ENCODE results near the gene MRGPRX3. TPM values are rescaled to one million over a fixed set of nuclear protein-coding genes. Genes with fewer than 3 reads are reported as not detected.

The MRGPRX3 gene
- total and polyA plus RNA-seq, 4 donors: 0.12 to 0.18 TPM; not detected in 2

DNA sequence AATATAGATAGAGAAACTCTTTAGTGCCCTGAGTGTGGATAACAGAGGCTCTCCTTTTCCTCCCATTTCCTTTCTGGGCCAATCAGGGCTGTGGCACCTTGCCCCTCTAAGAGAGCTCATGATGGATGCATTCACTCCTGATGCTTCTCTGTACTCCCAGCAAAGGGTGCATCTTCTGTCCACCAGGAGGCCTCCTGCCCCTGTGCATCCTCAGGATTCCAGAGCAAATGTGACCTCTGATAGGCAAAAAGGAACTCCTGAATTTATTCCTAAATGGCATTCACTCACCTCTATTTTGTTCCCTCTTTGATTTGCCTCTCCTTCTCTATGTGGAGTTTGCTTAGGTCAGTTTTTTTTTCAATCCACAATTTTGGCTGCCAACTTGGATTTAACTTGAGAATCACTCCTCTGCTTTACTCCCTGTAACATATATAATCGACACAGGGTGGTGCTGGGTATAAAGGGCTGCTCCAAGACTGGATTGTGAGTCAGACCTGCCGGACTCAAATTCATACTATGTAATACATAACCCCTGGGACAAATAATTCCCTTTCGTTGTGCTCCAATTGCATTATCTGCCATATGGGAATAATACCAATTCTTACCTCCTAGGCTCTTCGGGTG is 39.1 kb downstream of the MRGPRX3 start:
- WGBS, 2 donors: 84 to 85% methylated on average over 4 of the region's 4 CpGs
- peak in 2 of 3 donors; percentile 6 to 27 for DNase-seq
- H3K27ac ChIP-seq (ENCODE audit: low read depth in 1 of 2, low read length in 1 of 2): no peak overlapping the region
- H3K9me3 ChIP-seq (ENCODE audit: control insufficient read depth in 4 of 4, insufficient read depth in 3 of 4, low read length in 3 of 4): no peaks in the 10 kb centered on the region
- no peaks in the 10 kb centered on the region for H3K36me3 ChIP-seq (ENCODE audit: control insufficient read depth in 4 of 4, insufficient read depth in 4 of 4, low read length in 4 of 4)
- H3K4me1 ChIP-seq (ENCODE audit: control insufficient read depth in 5 of 5, insufficient read depth in 5 of 5, low read length in 5 of 5): no peaks in the 10 kb centered on the region
- H3K27me3 ChIP-seq (ENCODE audit: control insufficient read depth in 3 of 3, insufficient read depth in 3 of 3, low read length in 2 of 3): no peaks in the 10 kb centered on the region
- TF ChIP-seq, protein P1, sequence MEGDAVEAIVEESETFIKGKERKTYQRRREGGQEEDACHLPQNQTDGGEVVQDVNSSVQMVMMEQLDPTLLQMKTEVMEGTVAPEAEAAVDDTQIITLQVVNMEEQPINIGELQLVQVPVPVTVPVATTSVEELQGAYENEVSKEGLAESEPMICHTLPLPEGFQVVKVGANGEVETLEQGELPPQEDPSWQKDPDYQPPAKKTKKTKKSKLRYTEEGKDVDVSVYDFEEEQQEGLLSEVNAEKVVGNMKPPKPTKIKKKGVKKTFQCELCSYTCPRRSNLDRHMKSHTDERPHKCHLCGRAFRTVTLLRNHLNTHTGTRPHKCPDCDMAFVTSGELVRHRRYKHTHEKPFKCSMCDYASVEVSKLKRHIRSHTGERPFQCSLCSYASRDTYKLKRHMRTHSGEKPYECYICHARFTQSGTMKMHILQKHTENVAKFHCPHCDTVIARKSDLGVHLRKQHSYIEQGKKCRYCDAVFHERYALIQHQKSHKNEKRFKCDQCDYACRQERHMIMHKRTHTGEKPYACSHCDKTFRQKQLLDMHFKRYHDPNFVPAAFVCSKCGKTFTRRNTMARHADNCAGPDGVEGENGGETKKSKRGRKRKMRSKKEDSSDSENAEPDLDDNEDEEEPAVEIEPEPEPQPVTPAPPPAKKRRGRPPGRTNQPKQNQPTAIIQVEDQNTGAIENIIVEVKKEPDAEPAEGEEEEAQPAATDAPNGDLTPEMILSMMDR (IDR thresholded peaks at IDR 0.05; ENCODE audit: control extremely low read depth, extremely low read depth): no peak
- no peak overlapping the region for H3K9ac ChIP-seq (ENCODE audit: insufficient read depth in 1 of 2, low read length in 2 of 2)
- no peak overlapping the region for H3K4me3 ChIP-seq
- no peak for ATAC-seq (ENCODE audit: insufficient read depth, low FRiP score)

DNA sequence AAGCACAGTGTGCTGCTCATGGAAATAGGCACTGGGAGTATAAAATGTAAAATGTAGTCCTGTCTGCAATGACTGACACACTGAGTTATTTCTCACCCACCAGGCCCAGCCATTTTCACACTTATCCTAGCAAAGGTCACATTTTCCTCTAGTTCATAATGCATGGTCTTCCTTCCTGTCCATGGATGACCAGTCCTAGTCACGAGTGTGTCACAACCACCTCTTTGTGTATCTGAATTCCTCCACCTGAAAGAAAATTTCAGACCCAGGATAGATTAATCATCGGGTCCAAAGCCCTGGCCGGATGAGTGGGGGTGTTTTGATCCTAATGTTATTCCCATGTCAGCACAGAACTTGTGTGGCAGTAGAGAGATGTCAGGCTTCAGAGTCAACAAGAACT is 40.3 kb downstream of the MRGPRX3 start, which contains the start of gene MRGPRX4:
Gene MRGPRX4, plus strand, starts transcription at position 172 of the 400 bp plus-strand sequence. CDS start 420 bp downstream, outside the sequence.
- 75 to 76% methylated on average over 3 of the region's 3 CpGs for WGBS, 2 donors
- H3K9ac ChIP-seq (ENCODE audit: insufficient read depth in 1 of 2, low read length in 2 of 2): no peak within 1 kb of the TSS
- H3K4me3 ChIP-seq: no peak within 1 kb of the TSS

DNA sequence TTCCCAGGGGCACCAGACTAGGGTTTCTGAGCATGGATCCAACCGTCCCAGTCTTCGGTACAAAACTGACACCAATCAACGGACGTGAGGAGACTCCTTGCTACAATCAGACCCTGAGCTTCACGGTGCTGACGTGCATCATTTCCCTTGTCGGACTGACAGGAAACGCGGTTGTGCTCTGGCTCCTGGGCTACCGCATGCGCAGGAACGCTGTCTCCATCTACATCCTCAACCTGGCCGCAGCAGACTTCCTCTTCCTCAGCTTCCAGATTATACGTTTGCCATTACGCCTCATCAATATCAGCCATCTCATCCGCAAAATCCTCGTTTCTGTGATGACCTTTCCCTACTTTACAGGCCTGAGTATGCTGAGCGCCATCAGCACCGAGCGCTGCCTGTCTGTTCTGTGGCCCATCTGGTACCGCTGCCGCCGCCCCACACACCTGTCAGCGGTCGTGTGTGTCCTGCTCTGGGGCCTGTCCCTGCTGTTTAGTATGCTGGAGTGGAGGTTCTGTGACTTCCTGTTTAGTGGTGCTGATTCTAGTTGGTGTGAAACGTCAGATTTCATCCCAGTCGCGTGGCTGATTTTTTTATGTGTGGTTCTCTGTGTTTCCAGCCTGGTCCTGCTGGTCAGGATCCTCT is 41.0 kb downstream of the MRGPRX3 start:
- ATAC-seq (ENCODE audit: insufficient read depth, low FRiP score) (no peak), DNase-seq (no peak)
- Histone ChIP-seq H3K4me1 (ENCODE audit: control insufficient read depth in 5 of 5, insufficient read depth in 5 of 5, low read length in 5 of 5) (no peaks in the 10 kb centered on the region), H3K9me3 (ENCODE audit: control insufficient read depth in 4 of 4, insufficient read depth in 3 of 4, low read length in 3 of 4) (no peaks in the 10 kb centered on the region), H3K4me3 (no peak overlapping the region), H3K27ac (ENCODE audit: low read depth in 1 of 2, low read length in 1 of 2) (no peak overlapping the region), H3K27me3 (ENCODE audit: control insufficient read depth in 3 of 3, insufficient read depth in 3 of 3, low read length in 2 of 3) (peaks cover 0 to 3% (median 0%) of the 10 kb centered on the region in 3 donors), H3K36me3 (ENCODE audit: control insufficient read depth in 4 of 4, insufficient read depth in 4 of 4, low read length in 4 of 4) (no peaks in the 10 kb centered on the region), H3K9ac (ENCODE audit: insufficient read depth in 1 of 2, low read length in 2 of 2) (no peak overlapping the region)
- 84% methylated on average over 28 of the region's 28 CpGs for WGBS, 2 donors
- TF ChIP-seq, protein P1 (IDR thresholded peaks at IDR 0.05; ENCODE audit: control extremely low read depth, extremely low read depth): no peak

More for the DNA sequence above, 40.3 kb downstream of the MRGPRX3 start, which contains the start of gene MRGPRX4:
- no peak for ATAC-seq (ENCODE audit: insufficient read depth, low FRiP score)
- TF ChIP-seq, protein P1 (IDR thresholded peaks at IDR 0.05; ENCODE audit: control extremely low read depth, extremely low read depth): no peak
- peaks cover 0 to 3% (median 0%) of the 10 kb centered on the region in 3 donors for H3K27me3 ChIP-seq (ENCODE audit: control insufficient read depth in 3 of 3, insufficient read depth in 3 of 3, low read length in 2 of 3)
- no peaks in the 10 kb centered on the region for H3K36me3 ChIP-seq (ENCODE audit: control insufficient read depth in 4 of 4, insufficient read depth in 4 of 4, low read length in 4 of 4)
- DNase-seq: no peak
- no peaks in the 10 kb centered on the region for H3K9me3 ChIP-seq (ENCODE audit: control insufficient read depth in 4 of 4, insufficient read depth in 3 of 4, low read length in 3 of 4)
- H3K27ac ChIP-seq (ENCODE audit: low read depth in 1 of 2, low read length in 1 of 2): no peak within 1 kb of the TSS
- H3K4me1 ChIP-seq (ENCODE audit: control insufficient read depth in 5 of 5, insufficient read depth in 5 of 5, low read length in 5 of 5): no peaks in the 10 kb centered on the region

Small RNA genes lying within 50 kb of the gene (small RNA-seq; reads per million reads assigned to genes)
- not detected for gene HIGD1AP5 (ENCODE audit: low replicate concordance)

Other genes starting within 250 kb of the MRGPRX3 start
- 10 to 100 TPM; 20.5 to 33.3 TPM for gene SERGEF, start 119.5 kb upstream of the MRGPRX3 start, total RNA-seq
- gene SERGEF, start 119.5 kb upstream of the MRGPRX3 start, polyA plus RNA-seq: 10 to 100 TPM; 20.2 to 85.0 TPM
- gene TPH1, start 86.3 kb upstream of the MRGPRX3 start, total RNA-seq: 1 to 10 TPM in 1 of 2 donors, under 1 TPM in 1; 0.74 to 2.8 TPM
- gene TPH1, start 86.3 kb upstream of the MRGPRX3 start, polyA plus RNA-seq: under 1 TPM; 0.13 to 0.37 TPM
- gene SAAL1, start 26.5 kb upstream of the MRGPRX3 start, total RNA-seq: 10 to 100 TPM in 1 of 2 donors, 1 to 10 TPM in 1; 9.1 to 15.1 TPM
- gene SAAL1, start 26.5 kb upstream of the MRGPRX3 start, polyA plus RNA-seq: 10 to 100 TPM in 1 of 2 donors, 1 to 10 TPM in 1; 5.5 to 13.6 TPM
- gene MRGPRX4, start 40.3 kb downstream of the MRGPRX3 start, total RNA-seq: not detected
- gene MRGPRX4, start 40.3 kb downstream of the MRGPRX3 start, polyA plus RNA-seq: not detected
- gene SAA4, start 104.2 kb downstream of the MRGPRX3 start, total RNA-seq: 1 to 10 TPM in 1 of 2 donors, not detected in 1; 3.8 TPM
- gene SAA4, start 104.2 kb downstream of the MRGPRX3 start, polyA plus RNA-seq: 1 to 10 TPM in 1 of 2 donors, under 1 TPM in 1; 0.39 to 6.4 TPM
- gene SAA2, start 116.1 kb downstream of the MRGPRX3 start, total RNA-seq: 100 to 1,000 TPM in 1 of 2 donors, 10 to 100 TPM in 1; 56.7 to 105 TPM
- 1,000 to 10,000 TPM in 1 of 2 donors, 10 to 100 TPM in 1; 18.6 to 1,381 TPM for gene SAA2, start 116.1 kb downstream of the MRGPRX3 start, polyA plus RNA-seq
- gene SAA1, start 133.7 kb downstream of the MRGPRX3 start, total RNA-seq: 100 to 1,000 TPM in 1 of 2 donors, 10 to 100 TPM in 1; 44.4 to 260 TPM
- gene SAA1, start 133.7 kb downstream of the MRGPRX3 start, polyA plus RNA-seq: 1,000 to 10,000 TPM in 1 of 2 donors, 100 to 1,000 TPM in 1; 148 to 2,589 TPM
- 10 to 100 TPM; 23.9 to 36.2 TPM for gene HPS5, start 189.6 kb downstream of the MRGPRX3 start, total RNA-seq
- gene HPS5, start 189.6 kb downstream of the MRGPRX3 start, polyA plus RNA-seq: 10 to 100 TPM in 1 of 2 donors, 1 to 10 TPM in 1; 8.9 to 16.7 TPM
- gene GTF2H1, start 190.0 kb downstream of the MRGPRX3 start, total RNA-seq: 10 to 100 TPM; 39.3 to 87.9 TPM
- gene GTF2H1, start 190.0 kb downstream of the MRGPRX3 start, polyA plus RNA-seq: 10 to 100 TPM; 20.2 to 25.9 TPM

Measured in lung (tissue), 13 donors.